CD4-positive, alpha-beta memory T cell (primary cell): ENCODE data around the gene NKAIN2. TPM values are rescaled to one million over a fixed set of nuclear protein-coding genes. Genes with fewer than 3 reads are reported as not detected.

ENCODE experiments used
- CTCF ChIA-PET: fragments of 350-600 bp; sonication (Branson Sonifier 250); formaldehyde crosslinking; loops from one replicate; lab custom pipeline; 2021; ENCODE audit warnings: inconsistent platforms; ENCODE audit not compliant: partially characterized antibody; lab: Charles Lee
- POLR2A ChIA-PET: fragments of 350-600 bp; sonication (Branson Sonifier 250); formaldehyde crosslinking; loops from one replicate; lab custom pipeline; 2021; ENCODE audit not compliant: partially characterized antibody; lab: Charles Lee
- DNase-seq, 5 donors: peaks; one replicate each; pipeline versions ENCODE4 v3.0.0 to v3.0.0-alpha.2; 2020 to 2022; ENCODE audit warnings: mixed read lengths in 1 of 5
- H3K27ac ChIP-seq: one replicate; pipeline ENCODE4 v1.7.0; 2013; ENCODE audit warnings: low read depth, low read length
- H3K27me3 ChIP-seq: 2 replicates; pipeline ENCODE4 v1.7.0; 2013; ENCODE audit warnings: mild to moderate bottlenecking, low read length, moderate library complexity; ENCODE audit not compliant: insufficient read depth
- H3K36me3 ChIP-seq: 2 replicates; pipeline ENCODE4 v1.7.0; 2013; ENCODE audit warnings: mild to moderate bottlenecking, low read length, moderate library complexity; ENCODE audit not compliant: insufficient read depth
- H3K4me1 ChIP-seq: 2 replicates; pipeline ENCODE4 v1.7.0; 2013; ENCODE audit warnings: mild to moderate bottlenecking, low read length, moderate library complexity; ENCODE audit not compliant: insufficient read depth
- H3K4me3 ChIP-seq, 2 donors: one replicate each; pipeline ENCODE4 v1.7.0; 2013; ENCODE audit warnings: low read length in 2 of 2, mild to moderate bottlenecking in 1 of 2
- H3K9me3 ChIP-seq, 2 donors: one replicate each; pipeline ENCODE4 v1.7.0; 2013; ENCODE audit warnings: low read length in 2 of 2, control low read depth in 1 of 2; ENCODE audit not compliant: control insufficient read depth in 1 of 2
- H3K27ac Mint-ChIP-seq, 7 donors: one replicate each; pipeline ENCODE4 v1.8.0; 2020 to 2021; ENCODE audit warnings: mixed read lengths in 7 of 7, mild to moderate bottlenecking in 6 of 7, inconsistent platforms in 3 of 7, moderate library complexity in 3 of 7
- H3K27me3 Mint-ChIP-seq, 2 donors: one replicate each; pipeline ENCODE4 v1.8.0; 2020 to 2021; ENCODE audit warnings: mixed read lengths in 2 of 2
- H3K36me3 Mint-ChIP-seq, 2 donors: one replicate each; pipeline ENCODE4 v1.8.0; 2020 to 2021; ENCODE audit warnings: mixed read lengths in 2 of 2, inconsistent platforms in 1 of 2, mild to moderate bottlenecking in 1 of 2
- H3K4me1 Mint-ChIP-seq, 4 donors: one replicate each; pipeline ENCODE4 v1.8.0; 2020 to 2021; ENCODE audit warnings: mixed read lengths in 4 of 4, mild to moderate bottlenecking in 1 of 4
- H3K4me3 Mint-ChIP-seq, 8 donors: one replicate each; pipeline ENCODE4 v1.8.0; 2020 to 2021; ENCODE audit warnings: mixed read lengths in 8 of 8, mild to moderate bottlenecking in 7 of 8, moderate library complexity in 6 of 8, inconsistent platforms in 3 of 8
- H3K9me3 Mint-ChIP-seq, 8 donors: one replicate each; pipeline ENCODE4 v1.8.0; 2020 to 2021; ENCODE audit warnings: mixed read lengths in 8 of 8, mild to moderate bottlenecking in 5 of 8, inconsistent platforms in 3 of 8, moderate library complexity in 1 of 8
- intact Hi-C: fragments of 100-400 bp; cut with micrococcal nuclease; formaldehyde crosslinking; loops from one replicate; pipeline ENCODE4 v1.15.1; 2023
- polyA plus RNA-seq, 2 donors: library from polyadenylated mRNA; unstranded; fragments of 300-500 nt; fragmentation: Illumina TruSeq; gene quantifications; one replicate each; pipeline ENCODE4 v1.2.3, GENCODE V29; 2021
- total RNA-seq, 2 experiments: library from RNA; stranded (reverse); gene quantifications; one replicate each; pipeline ENCODE4 v1.2.3, GENCODE V29; 2021

NKAIN2 gene
- total and polyA plus RNA-seq, 4 experiments from 2014 or later, result not detected

DNA sequence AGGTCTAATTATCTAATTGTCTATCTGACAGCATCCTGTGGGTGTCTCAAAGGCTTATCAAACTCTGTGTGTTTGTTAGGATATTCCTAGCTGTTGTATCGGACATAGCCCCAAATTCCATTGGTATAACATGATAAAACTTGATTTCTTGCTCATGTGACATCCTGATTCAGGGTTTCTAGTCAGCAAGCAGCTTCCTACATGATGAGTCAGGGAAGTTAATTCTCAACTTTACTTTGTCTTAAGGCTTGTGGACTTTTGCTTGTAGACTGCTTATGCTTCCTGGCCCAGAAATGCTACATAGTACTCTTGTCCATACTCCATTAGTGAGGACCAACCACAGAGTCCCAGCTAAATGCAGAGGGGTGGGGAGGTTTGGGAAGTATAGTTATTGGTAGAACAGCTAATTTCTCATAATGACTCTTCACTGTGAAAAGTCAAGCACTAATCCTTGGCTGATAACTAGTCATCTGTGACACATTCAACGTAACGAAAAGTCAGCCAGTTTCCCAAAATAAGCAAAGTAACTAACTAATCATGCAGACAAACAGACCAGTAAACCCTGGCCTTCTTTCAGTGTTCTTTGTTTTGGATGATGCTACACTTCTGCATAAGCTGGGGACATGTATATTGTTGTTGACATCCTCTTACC is 25.8 kb downstream of the NKAIN2 start:
- intact Hi-C loops, result no loop called here
- POLR2A ChIA-PET, result no interaction called here
- no peak for DNase-seq

DNA sequence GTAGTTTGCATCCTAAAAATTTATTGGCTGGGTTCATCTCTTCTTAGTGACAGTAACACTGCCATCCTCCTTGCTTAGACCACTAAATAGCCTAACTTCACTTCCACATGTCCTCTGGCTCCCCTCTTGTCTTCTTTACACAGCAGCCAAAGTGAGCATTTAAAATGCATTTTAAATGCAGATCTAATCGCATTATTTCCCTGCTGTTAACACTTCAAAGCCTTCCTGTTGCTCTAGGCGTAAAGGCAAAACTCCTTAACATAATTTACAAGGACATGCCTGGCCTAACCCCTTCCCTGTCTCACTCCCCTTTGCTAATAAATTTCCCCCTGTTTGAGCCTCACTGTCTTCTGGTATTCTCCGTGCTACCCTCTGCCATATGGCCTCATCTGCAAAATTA is 26.5 kb downstream of the NKAIN2 start:
- no peak for DNase-seq
- H3K27ac ChIP-seq, result no peak overlapping the region
- H3K9me3 ChIP-seq, result no peaks in the 10 kb centered on the region
- H3K4me1 ChIP-seq, result no peaks in the 10 kb centered on the region
- ChIA-PET POLR2A (no interaction called here), CTCF (no interaction called here)
- Mint-ChIP-seq H3K4me3 (no peak overlapping the region), H3K27me3 (no peaks in the 10 kb centered on the region), H3K36me3 (no peaks in the 10 kb centered on the region), H3K9me3 (peaks cover 0 to 2% (median 0%) of the 10 kb centered on the region in 8 donors), H3K4me1 (no peaks in the 10 kb centered on the region), H3K27ac (no peak overlapping the region)
- H3K4me3 ChIP-seq, result no peak overlapping the region
- intact Hi-C loops, result no loop called here
- H3K36me3 ChIP-seq, result no peaks in the 10 kb centered on the region
- no peaks in the 10 kb centered on the region for H3K27me3 ChIP-seq

More for the DNA sequence above, 25.8 kb downstream of the NKAIN2 start:
- Histone ChIP-seq H3K27ac (no peak overlapping the region), H3K27me3 (no peaks in the 10 kb centered on the region), H3K4me3 (no peak overlapping the region), H3K9me3 (no peaks in the 10 kb centered on the region), H3K36me3 (no peaks in the 10 kb centered on the region), H3K4me1 (no peaks in the 10 kb centered on the region)
- Mint-ChIP-seq H3K4me1 (no peaks in the 10 kb centered on the region), H3K9me3 (peaks cover 0 to 2% (median 0%) of the 10 kb centered on the region in 8 donors), H3K27me3 (no peaks in the 10 kb centered on the region), H3K4me3 (no peak overlapping the region), H3K36me3 (no peaks in the 10 kb centered on the region), H3K27ac (no peak overlapping the region)
- CTCF ChIA-PET, result no interaction called here

GRCh38 chr6:123838505-123839234 is 35.0 kb downstream of the NKAIN2 start:
- no peak overlapping the region for H3K4me3 ChIP-seq
- Mint-ChIP-seq H3K36me3 (no peaks in the 10 kb centered on the region), H3K27me3 (peaks cover 0 to 2% of the 10 kb centered on the region in 2 donors), H3K9me3 (peaks cover 0 to 4% (median 0%) of the 10 kb centered on the region in 8 donors), H3K4me3 (no peak overlapping the region), H3K27ac (no peak overlapping the region), H3K4me1 (no peaks in the 10 kb centered on the region)
- H3K27ac ChIP-seq, result no peak overlapping the region
- POLR2A ChIA-PET, result no interaction called here
- no peak for DNase-seq
- no peaks in the 10 kb centered on the region for H3K4me1 ChIP-seq
- intact Hi-C loops, result no loop called here
- H3K27me3 ChIP-seq, result no peaks in the 10 kb centered on the region
- H3K36me3 ChIP-seq, result no peaks in the 10 kb centered on the region
- CTCF ChIA-PET, result no interaction called here
- H3K9me3 ChIP-seq, result no peaks in the 10 kb centered on the region

DNA sequence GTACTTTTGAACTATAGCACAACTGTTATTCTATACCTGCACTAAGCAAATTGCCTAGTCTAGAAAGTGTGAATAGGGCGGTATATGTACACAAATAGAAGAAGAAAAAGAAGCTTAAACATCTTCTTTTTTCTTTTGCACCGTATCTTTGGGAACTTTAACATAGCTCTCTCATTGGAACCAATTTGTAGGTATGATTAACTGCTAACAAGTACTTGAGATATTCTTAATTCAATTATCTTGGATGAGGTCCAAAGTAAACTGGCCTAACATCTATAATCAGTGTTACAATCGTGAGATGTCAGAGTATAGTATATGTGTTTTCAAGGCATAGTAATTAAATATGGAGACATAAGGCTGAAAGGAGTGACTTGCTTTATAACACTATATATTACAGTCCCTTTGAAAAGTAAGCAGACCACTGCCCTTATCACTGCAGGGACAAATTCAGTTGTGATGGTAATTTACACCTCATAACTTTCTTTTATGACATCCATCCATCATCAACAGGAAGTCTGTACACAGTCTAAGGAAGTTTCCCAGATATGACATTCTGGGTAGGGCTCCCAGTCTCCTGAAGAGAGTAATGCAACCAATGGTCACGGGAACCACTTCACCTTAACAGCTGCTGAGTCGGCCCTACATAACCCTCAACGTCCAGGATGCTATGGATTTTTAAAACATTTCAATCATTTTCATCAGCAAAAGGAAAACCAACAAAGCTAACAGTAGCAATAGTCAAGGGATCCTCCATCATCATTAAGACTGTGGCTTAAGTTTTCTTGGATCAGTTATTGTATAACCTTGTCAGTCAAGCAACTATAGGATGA is 37.6 kb downstream of the NKAIN2 start:
- Histone ChIP-seq H3K27me3 (no peaks in the 10 kb centered on the region), H3K4me1 (no peaks in the 10 kb centered on the region), H3K36me3 (no peaks in the 10 kb centered on the region), H3K4me3 (no peak overlapping the region), H3K9me3 (no peaks in the 10 kb centered on the region), H3K27ac (no peak overlapping the region)
- Mint-ChIP-seq H3K4me1 (no peaks in the 10 kb centered on the region), H3K36me3 (no peaks in the 10 kb centered on the region), H3K27me3 (peaks cover 0 to 2% of the 10 kb centered on the region in 2 donors), H3K4me3 (no peak overlapping the region), H3K9me3 (peaks cover 0 to 6% (median 0%) of the 10 kb centered on the region in 8 donors), H3K27ac (no peak overlapping the region)
- CTCF ChIA-PET, result no interaction called here
- POLR2A ChIA-PET, result no interaction called here
- intact Hi-C loops, result no loop called here
- DNase-seq, result no peak

GRCh38 chr6:123844011-123844410 is 40.3 kb downstream of the NKAIN2 start:
- POLR2A ChIA-PET, result no interaction called here
- H3K36me3 Mint-ChIP-seq, result no peaks in the 10 kb centered on the region
- Histone ChIP-seq H3K4me3 (no peak overlapping the region), H3K36me3 (no peaks in the 10 kb centered on the region), H3K27ac (no peak overlapping the region), H3K9me3 (no peaks in the 10 kb centered on the region), H3K4me1 (no peaks in the 10 kb centered on the region), H3K27me3 (no peaks in the 10 kb centered on the region)
- H3K27ac Mint-ChIP-seq, result no peak overlapping the region
- no peaks in the 10 kb centered on the region for H3K4me1 Mint-ChIP-seq
- H3K9me3 Mint-ChIP-seq, result peaks cover 0 to 6% (median 0%) of the 10 kb centered on the region in 8 donors
- DNase-seq, result no peak
- intact Hi-C loops, result no loop called here
- H3K27me3 Mint-ChIP-seq, result peaks cover 0 to 2% of the 10 kb centered on the region in 2 donors
- no peak overlapping the region for H3K4me3 Mint-ChIP-seq
- CTCF ChIA-PET, result no interaction called here

GRCh38 chr6:123848347-123848746 is 44.7 kb downstream of the NKAIN2 start:
- H3K27ac Mint-ChIP-seq, result no peak overlapping the region
- no peaks in the 10 kb centered on the region for H3K36me3 Mint-ChIP-seq
- peaks cover 0 to 2% of the 10 kb centered on the region in 2 donors for H3K27me3 Mint-ChIP-seq
- ChIA-PET POLR2A (no interaction called here), CTCF (no interaction called here)
- no peaks in the 10 kb centered on the region for H3K9me3 ChIP-seq
- no peaks in the 10 kb centered on the region for H3K4me1 ChIP-seq
- H3K4me3 Mint-ChIP-seq, result no peak overlapping the region
- no peak for DNase-seq
- intact Hi-C loops, result no loop called here
- H3K4me3 ChIP-seq, result no peak overlapping the region
- H3K9me3 Mint-ChIP-seq, result peaks cover 0 to 4% (median 0%) of the 10 kb centered on the region in 8 donors
- H3K27me3 ChIP-seq, result no peaks in the 10 kb centered on the region
- H3K4me1 Mint-ChIP-seq, result no peaks in the 10 kb centered on the region
- H3K36me3 ChIP-seq, result no peaks in the 10 kb centered on the region
- H3K27ac ChIP-seq, result no peak overlapping the region

DNA sequence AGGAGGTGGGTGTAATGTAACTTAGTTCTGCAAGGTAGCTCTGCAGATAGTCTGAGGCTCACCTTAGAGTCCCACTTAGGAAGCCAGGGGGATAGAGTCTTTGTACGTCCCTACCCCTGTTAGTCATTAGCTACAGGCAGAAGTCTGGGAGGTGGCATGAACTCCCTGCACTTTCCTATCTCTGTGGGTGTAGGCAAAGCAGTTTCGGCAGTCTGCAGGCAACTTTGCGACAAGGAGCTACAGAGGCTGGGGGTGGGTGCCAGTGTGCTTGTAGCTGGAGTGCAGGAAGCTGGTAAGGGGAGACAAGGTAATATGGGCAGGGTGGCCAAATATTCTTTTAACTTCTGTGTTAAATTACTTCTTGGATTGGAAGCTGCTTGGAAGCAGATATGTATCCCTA is 45.7 kb downstream of the NKAIN2 start:
- no peaks in the 10 kb centered on the region for H3K36me3 ChIP-seq
- H3K4me1 ChIP-seq, result no peaks in the 10 kb centered on the region
- CTCF ChIA-PET, result no interaction called here
- no peaks in the 10 kb centered on the region for H3K9me3 ChIP-seq
- no peak overlapping the region for H3K4me3 ChIP-seq
- Mint-ChIP-seq H3K27ac (no peak overlapping the region), H3K4me1 (no peaks in the 10 kb centered on the region), H3K4me3 (no peak overlapping the region), H3K27me3 (no peaks in the 10 kb centered on the region), H3K9me3 (peaks cover 0 to 1% (median 0%) of the 10 kb centered on the region in 8 donors), H3K36me3 (no peaks in the 10 kb centered on the region)
- no peak overlapping the region for H3K27ac ChIP-seq
- intact Hi-C loops, result no loop called here
- POLR2A ChIA-PET, result no interaction called here
- no peaks in the 10 kb centered on the region for H3K27me3 ChIP-seq
- no peak for DNase-seq
